HG03159 (cell line): ENCODE measurements around the gene IL4R.
"Not testable (repeated sequence)": the region's sequence is repeated elsewhere in the genome, so short reads cannot be mapped to it uniquely, and the experiment has no call there.

ENCODE experiments used
- ATAC-seq: cut with Tn5 transposase; IDR thresholded peaks from one replicate; pipeline ENCODE4 v1.9.1; 2021; ENCODE audit warnings: mild to moderate bottlenecking, moderate library complexity; ENCODE audit not compliant: unreplicated experiment

Gene IL4R

DNA sequence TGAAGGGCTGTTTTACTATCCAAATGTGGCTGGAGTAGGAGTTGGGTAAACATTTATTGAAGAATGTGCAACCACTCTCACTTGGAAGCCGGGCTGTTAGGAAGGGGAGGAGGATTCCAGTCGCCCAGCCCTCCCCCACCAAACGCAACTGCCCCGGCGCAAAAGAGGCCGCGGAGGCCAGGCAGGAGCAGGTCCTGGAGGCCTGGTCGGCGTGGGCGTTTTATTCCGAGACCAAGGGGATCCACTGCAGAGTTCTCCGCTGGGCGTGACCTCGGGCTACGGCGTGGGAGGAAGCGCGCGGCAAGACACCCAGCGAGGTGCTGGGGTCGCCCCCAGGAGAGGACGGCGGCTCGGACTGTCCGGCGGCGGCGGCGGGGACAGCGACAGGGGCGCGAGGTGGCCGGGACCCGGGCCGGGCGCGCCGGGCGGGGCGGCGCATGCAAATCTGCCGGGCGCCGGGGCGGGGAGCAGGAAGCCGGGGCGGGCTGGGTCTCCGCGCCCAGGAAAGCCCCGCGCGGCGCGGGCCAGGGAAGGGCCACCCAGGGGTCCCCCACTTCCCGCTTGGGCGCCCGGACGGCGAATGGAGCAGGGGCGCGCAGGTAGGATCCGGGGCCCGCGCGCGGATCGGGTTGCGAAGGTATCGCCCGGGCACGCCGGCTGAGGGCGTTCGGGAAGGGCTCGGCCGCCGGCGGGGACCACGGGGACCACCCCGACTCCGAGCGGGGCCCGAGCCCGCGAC, at the start of gene IL4R:
Gene IL4R, plus strand, starts transcription at position 553 of the 739 bp plus-strand sequence. CDS start 26,230 bp downstream, outside the sequence.
- ATAC-seq: no peak

DNA sequence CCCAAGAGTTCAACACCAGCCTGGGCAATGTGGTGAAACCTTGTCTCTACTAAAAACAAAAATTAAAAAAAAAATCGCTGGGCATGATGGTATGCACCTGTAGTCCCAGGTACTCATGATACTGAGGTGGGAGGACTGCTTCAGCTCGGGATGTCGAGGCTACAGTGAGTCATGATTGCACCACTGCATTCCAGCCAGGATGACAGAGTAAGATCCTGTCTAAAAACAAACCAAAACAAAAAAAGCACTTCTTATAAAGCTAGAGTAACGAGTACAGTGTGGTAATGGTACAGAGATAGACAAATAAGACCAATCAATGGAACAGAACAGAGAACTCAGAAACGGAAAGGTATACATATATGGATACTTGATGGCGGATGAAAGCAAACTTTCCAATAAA, 49.6 kb upstream of the IL4R start:
- no peak for ATAC-seq

DNA sequence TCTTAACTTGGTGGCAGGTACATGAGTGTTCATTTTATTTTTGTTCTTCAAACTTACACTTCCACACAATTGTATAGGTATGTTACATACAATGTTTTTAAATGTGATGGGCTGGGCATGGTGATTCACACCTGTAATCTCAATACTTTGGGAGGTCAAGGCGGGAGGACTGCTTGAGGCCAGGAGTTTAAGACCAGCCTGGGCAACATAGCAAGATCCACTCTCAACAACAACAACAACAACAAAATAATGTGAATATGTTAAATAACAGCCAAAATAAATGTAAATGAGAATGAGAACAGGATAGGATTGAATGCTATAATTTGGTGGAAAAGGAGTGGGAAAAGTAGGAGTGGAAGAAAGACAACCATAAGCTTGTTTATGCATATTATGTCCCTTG, 47.8 kb upstream of the IL4R start:
- ATAC-seq: no peak

DNA sequence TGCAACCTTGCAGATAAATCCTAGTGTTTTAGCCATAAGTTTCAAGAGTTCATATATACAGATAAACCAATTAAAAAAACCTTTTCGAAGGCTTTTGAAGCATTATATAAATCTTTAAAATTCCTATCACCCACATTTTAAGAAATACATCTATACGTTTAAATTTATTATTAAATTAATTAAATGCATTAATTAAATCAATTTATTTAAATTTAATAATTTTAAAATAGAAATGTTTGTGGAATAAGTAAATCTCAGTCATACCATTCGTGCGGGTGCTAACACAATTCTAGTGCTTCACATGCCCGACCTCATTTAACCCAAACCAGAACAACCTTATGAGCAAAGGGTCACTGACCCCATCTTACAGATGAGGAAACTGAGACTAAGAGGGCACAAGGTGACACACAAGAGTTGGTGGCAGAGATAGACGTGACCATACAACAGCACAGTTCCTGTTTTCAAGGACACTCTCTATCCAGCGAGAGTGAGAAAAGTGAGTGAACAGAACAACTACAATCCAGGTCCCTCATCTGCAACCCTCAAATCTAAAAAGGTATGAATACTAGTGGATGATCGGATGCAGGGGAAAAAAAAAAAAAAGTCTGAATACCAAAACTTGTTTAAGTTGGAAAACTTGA, 46.6 kb upstream of the IL4R start:
- no peak for ATAC-seq

DNA sequence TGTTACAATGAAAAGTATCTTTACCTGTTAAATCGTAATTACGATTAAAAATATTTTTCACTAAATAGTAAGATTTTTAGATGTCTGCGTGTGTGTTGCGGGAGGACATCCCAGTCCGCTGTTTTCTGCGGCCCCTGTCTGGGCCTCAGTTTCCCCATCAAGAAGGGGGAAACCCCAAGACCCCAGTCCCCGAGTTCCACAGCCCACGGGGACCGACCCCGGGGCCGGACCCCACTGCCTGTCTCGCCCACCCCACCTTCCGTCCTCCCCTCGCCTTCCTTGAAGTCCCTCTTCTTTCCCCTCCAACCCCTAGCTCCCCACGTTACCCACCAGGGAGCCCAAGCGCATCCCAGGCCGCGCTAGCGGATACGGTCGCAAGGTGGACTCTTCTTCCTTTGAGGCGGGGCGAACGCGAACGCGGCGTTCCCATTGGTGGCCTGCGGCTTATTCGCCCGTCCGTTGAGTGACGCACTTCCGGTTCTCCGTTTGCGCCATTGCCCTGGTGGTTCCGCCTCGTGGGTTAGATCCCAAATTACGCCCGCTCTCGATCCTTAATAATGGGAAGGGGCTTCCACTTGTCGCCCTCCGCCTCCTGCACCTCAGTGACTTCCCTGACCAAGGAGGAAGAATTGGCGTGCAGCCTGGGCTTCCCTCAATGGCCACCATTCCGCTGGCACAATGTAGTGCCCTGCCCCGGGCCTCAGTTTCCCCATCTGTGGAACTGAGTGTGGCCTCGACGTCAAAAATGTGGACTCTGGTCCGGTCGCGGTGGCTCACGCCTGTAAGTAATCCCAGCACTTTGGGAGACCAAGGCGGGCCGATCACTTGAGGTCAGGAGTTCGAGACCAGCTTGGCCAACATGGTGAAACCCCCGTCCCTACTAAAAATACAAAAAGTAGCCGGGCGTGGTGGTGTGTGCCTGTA, 45.1 kb upstream of the IL4R start, which contains the start of gene NSMCE1:
Gene NSMCE1, minus strand, starts transcription at position 397 of the 924 bp plus-strand sequence. CDS start 11,202 bp downstream, outside the sequence.
- ATAC-seq: peak; percentile 95

DNA sequence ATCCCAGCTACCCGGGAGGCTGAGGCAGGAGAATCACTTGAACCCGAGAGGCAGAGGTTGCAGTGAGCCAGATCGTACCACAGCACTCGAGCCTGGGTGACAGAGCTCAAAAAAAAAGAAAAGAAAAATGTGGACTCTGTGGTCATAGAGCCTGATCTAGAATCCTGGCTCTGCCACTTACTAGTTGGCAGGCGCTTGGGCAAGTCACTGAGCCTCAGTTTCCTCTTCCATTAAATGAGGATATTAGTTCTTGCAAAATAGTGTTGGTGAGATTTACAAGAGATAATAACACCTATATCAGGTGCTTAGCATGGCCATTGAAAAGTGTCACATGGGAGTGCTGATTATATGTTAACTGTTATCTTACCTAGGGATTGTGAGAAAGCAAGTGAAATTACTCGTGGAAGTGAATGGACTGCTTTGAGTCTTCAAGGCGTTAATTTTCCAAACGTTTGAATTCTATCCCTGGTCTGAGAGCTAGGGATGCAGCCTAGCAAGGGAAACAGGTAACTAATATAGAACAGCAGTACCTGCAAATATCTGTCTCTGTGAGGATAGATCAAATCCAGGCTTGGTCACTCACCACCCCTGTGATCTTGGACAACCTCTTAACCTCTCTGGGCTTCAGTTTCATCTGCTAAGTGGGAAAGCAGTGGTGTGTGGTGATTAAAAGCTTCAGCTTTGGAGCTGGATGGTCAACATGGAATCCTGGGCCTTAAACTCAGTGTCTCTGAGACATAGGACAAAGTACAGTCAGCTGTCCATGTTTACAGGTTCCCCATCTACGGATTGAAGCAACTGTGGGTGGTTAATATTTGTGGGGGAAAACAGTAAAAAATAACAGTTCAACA, 44.2 kb upstream of the IL4R start:
- no peak for ATAC-seq

DNA sequence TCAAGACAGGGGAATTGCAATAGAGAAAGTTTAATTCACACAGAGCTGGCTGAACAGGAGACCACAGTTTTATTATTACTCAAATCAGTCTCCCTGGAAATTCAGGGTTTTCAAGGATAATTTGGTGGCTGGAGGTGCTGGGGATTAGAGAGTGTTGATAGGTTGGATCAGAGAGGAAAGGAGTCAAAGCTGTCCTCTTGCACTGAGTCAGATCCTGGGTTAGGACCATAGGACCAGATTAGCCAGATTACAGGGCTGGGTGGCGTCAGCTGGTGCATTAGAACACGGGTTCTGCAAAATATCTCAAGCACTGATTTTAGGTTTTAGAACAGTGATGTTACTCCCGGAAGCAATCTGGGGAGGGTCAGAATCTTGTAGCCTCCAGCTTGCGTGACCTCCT, 43.4 kb upstream of the IL4R start:
- ATAC-seq: no peak

DNA sequence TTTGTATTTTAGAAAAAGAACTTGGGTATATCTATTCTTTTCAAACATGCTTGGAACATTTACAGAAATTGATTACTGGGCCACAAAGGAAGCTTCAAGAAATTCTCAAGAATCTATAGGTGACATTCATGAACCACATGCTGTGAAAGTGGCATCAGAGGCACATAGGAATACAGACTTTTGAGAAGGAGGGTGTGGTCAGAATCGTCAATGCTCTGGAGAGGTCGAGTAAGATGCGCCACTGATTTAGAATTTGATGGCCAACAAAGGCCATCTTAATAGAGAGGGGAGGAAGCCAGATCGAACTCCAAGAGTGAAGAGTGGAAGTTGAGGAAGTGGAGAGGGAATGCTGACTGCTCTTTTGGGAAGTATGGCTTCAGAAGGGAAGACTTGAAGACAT, 41.7 kb upstream of the IL4R start:
- ATAC-seq: no peak

DNA sequence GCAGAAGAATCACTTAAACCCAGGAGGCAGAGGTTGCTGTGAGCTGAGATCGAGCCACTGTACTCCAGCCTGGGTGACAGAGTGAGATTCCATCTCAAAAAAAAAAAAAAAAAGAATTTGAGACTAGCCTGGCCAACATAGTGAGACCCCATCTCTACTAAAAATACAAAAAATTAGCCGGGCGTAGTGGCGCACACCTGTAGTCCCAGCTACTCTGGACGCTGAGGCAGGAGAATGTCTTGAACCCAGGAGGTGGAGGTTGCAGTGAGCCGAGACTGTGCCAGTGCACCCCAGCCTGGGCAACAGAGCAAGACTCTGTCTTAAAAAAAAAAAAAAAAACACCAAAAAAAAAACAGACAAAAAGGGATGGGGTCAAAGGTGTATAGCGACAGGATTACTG, 41.1 kb upstream of the IL4R start:
- not testable (repeated sequence) for ATAC-seq

DNA sequence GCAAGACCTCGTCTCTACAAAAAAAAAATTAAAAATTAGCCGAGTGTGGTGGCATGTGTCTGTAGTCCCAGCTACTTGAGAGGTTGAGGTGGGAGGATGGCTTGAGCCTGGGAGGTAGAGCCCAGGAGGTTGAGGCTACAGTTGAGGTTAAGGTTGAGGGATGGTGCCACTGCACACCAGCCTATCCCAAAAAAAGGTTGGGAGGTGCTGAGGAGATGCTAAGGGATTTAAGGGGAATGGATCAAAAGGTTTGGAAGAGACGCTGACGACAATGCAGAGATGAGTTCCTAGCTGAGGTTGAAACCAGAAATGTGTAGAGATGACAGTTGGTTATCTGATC, 40.5 kb upstream of the IL4R start:
- no peak for ATAC-seq

DNA sequence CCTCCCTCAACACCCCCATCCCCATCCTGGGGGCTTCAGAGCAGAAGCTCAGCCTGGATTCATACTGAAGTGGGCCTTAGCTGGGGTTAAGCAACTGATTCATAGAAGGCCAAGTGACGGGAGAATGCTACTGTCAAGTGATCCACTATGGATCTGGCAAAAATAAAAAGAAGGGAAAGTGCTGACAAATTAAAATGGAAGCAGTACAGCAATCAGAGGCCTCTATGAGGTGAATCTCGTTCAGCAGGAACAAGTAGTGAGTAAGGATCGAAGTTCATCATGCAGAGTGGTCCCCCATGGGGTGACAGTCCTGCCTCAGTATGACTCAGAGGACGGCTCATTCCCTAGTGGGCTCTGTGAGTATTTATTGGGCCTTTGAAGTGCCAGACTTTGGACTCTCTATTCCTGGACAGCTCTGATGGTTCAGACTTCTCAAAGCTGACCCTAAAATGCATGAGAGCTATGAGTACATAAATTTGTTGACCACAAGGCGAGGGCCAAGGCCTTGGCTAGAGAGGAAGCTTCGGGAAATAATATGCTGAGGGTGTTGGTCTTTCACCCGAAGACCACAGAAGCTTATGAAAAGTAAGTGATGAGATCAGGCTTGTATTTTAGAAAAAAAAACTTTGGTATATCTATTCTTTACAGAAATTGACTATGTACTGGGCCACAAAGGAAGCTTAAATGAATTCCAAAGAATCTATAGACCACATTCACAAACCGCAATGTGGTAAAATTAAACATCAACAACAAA, 39.9 kb upstream of the IL4R start:
- ATAC-seq: no peak

DNA sequence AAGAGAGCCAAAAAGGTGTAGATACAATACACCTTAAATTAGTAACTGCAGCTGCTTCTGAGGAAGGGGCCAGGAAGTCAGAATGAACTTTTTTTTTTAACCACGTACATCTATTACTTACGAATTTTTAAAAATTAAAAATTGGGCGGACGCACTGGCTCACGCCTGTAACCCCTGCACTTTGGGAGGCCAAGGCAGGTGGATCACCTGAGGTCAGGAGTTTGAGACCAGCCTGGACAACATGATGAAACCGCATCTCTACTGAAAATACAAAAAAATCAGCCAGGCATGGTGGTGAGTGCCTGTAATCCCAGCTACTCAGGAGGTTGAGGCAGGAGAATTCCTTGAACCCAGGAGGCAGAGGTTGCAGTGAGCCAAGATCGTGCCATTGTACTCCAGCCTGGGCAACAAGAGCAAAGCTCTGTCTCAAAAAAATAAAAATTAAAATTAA, 39.3 kb upstream of the IL4R start:
- not testable (repeated sequence) for ATAC-seq

DNA sequence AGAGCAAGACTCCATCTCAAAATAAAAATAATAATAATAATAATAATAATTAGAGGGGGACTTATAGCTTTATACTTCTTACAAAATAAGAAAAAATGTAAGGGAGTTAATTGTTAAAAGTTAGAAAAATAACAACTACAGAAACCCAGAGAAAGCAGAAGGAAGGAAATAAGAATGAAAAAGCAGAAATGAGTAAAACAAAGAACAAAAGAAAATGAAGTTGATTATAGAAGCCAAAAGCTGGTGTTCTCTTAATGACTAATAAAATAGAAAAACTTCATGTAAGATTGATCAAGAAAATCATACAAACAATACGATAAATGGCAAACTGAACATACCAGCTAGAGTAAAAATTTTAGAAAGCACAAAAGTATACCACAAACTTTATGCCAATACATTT, 38.4 kb upstream of the IL4R start:
- ATAC-seq: no peak

DNA sequence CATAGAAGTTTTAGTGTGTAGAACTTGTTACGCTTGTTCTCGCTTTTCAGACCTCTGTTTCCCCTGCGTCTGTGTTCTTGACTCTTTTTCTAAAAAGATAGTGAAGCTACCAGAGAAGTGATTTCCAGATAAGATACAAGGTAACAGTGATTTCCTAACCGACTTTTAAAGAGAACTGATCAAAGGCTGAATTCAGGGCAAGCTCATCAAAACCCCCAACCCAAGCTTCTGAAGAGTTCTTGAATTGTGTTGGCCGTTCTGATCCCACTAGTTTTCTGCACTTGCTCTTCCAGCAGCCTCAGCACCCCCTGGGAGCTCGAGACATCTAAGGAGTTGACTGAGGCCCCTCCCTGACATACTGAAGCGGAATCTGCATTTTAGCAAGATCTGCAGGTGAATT, 32.5 kb upstream of the IL4R start:
- no peak for ATAC-seq

DNA sequence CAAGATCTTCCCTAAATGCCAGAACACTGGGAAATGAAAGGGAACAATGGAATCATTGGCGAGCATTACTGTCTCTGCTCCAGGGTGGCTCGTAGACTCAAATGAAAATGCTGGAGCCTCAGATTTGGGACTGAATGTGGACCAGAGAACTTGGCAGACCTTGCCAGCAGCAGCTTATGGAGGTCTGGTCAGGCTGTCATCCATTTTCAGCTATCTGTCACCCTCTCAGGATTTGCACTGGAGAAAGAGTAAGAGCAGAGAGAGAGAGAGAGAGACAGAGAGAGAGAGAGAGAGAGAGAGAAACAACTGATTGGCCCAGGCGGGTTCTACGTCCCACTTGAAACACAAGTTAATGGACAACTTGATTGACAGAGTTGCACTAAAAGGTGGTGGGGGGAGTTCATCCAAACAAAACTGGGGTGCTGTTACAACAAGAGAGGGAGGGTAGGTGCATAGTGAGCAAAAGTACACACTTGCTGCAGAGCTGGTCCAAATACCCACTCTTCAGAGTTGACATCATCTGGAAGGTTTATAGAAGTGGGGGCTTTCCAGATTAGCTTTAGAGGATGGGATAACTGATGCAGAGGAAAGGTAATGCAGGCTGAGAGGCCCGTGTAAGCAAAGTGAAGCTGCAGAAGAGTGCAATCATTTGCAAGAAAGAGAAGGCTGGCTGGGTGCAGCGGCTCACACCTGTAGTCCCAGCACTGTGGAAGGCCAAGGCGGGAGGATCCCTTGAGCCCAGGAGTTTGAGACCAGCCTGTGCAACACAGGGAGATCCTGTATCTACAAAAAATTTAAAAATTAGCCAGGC, 28.7 kb upstream of the IL4R start:
- ATAC-seq: no peak

DNA sequence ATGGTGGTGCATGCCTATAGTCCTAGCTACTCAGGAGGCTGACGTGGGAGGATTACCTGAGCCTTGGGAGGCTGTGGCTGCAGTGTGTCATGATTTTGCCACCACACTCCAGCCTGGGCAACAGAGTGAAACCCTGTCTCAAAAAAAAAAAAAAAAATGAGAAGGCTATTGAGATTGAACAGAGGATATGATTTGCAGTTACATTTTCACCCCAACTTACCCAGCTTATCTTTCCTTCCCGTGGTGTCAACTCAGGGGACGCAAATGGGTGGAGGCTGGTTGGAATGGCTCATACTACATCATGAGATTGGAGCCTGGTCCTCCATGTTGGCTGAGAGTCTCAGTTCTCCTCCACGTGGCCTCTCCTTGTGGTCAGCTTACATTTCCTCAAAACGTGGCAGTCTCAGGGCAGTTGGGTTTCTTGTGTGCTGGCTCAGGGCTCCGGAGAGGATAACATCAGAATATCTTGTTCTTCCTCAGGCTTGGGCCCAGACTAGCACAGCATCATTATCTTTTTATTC, 28.0 kb upstream of the IL4R start:
- no peak for ATAC-seq

DNA sequence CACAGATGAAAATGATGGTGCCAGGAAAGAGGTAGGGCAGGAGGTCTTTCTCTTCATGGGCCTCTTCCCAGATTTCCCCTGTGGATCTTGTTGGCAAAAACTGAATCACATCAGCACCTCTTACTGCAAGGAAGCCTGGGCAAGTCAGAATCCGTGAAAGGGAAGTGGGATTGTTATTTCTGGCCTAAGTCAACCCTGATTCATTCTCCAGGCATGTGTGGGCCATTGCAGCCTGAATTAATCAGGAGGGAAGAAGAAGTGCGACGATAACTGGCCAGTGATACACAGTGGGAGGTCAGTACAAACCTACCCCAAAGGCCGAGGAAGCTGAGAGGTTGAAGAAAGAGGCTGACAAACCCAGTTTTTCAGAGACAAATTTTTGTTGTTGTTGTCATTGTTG, 27.3 kb upstream of the IL4R start:
- ATAC-seq: no peak

DNA sequence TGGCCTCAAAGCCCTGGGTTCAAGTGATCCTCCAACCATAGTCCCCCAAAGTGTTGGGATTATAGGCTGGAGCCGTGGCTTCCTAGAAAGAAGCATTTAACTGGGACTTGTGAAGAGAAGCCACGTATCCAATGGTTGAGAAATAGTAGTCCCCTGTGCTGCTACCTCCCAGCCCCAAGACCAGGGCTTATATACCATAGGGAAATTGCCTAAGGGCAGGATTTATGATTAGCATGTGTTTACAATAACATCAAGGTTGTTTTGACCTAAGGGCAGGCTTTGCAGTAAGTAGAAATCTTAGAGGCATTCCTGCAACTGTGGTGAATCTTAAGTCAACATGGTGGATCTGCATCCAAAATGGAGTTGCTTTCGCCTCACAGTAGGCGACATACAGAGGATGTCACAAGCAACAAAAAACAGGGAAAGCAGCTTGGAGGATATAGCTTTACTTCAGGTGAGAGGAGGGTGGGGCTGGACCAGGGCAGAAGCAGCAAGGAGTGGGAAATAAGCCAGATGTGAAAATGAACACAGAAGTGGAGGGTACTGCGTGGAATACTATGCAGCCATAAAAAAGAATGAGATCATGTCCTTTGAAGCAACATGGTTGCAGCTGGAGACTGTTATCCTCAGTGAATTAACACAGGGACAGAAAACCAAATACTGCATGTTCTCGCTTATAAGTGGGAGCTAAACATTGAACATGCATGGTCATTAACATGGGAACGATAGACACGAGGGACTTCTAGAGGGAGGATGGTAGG, 26.5 kb upstream of the IL4R start:
- ATAC-seq: no peak
